Keratinocyte (primary cell): Measurements from ENCODE around the gene CUL3.

ENCODE experiments used
- EZH2 ChIP-seq: IDR thresholded peaks from one replicate; pipeline ENCODE4 v1.6.1; 2012; ENCODE audit warnings: inconsistent platforms, mild to moderate bottlenecking, low read length, moderate library complexity
- TF ChIP-seq, protein P1 (sequence below), 3 experiments: IDR thresholded peaks in 1 of 3; conservative IDR thresholded peaks in 1 of 3; optimal IDR thresholded peaks in 1 of 3; 2 replicates in 2 of 3; 3 replicates in 1 of 3; pipeline versions ENCODE3 to v1.5.1; 2011; ENCODE audit warnings: low read length in 3 of 3, mild to moderate bottlenecking in 3 of 3, moderate library complexity in 2 of 3, control low read depth in 1 of 3, inconsistent platforms in 1 of 3; ENCODE audit not compliant: insufficient read depth in 2 of 3; ENCODE audit errors: extremely low read depth in 1 of 3

DNA sequence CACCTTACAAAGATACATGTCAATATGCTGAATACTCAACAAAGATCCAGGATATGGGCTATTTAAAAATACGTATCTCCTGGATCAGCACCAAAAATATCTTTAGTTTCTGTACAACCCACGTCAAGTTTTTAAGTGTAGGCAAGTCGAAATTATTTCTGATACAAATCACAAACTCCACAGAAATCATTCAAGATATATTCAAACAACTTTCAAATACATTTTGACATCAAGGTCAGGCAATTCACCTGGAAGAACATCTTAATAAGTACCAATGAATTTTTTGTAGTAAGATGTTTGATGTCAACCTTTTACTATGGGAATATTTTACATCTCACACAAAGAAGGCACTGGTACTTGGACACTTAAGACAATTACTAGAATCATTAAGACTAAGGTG, 86.2 kb downstream of the CUL3 start:
- TF ChIP-seq, protein P1, sequence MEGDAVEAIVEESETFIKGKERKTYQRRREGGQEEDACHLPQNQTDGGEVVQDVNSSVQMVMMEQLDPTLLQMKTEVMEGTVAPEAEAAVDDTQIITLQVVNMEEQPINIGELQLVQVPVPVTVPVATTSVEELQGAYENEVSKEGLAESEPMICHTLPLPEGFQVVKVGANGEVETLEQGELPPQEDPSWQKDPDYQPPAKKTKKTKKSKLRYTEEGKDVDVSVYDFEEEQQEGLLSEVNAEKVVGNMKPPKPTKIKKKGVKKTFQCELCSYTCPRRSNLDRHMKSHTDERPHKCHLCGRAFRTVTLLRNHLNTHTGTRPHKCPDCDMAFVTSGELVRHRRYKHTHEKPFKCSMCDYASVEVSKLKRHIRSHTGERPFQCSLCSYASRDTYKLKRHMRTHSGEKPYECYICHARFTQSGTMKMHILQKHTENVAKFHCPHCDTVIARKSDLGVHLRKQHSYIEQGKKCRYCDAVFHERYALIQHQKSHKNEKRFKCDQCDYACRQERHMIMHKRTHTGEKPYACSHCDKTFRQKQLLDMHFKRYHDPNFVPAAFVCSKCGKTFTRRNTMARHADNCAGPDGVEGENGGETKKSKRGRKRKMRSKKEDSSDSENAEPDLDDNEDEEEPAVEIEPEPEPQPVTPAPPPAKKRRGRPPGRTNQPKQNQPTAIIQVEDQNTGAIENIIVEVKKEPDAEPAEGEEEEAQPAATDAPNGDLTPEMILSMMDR (optimal IDR thresholded peaks at IDR 0.05 in 1 of 3, IDR thresholded peaks at IDR 0.05 in 1 of 3, conservative IDR thresholded peaks at IDR 0.05 in 1 of 3; ENCODE audit: extremely low read depth in 1 of 3, insufficient read depth in 2 of 3, low read length in 3 of 3) = no peak
- no peak for TF ChIP-seq EZH2
